ENCODE results near the gene MAP2K5. TPM values are rescaled to one million over a fixed set of nuclear protein-coding genes. Genes with fewer than 3 reads are reported as not detected.

Gene MAP2K5
- total RNA-seq, 1 experiment from 2014 or later: 15.0 TPM

DNA sequence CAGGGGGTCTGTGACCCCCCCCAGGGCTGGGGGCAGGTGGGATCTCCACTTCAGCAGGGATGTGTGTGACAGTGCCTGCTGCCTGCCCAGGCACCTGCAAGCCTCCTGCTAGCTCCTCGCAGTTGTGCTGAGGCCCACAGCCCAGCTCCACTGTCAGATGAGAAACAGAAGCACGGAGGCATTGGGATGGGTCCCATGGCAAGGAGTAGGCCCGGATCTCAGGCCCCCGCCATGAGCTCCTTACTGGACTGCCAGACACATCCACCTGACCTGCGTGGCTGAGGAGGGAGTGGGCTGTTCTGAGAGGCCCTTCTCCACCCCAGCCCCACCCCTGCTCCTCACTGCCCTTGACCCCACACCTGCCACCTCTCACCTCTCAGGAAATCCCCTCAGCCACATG, 264.6 kb downstream of the MAP2K5 start:
- Histone ChIP-seq H3K23ac (ENCODE audit: insufficient read length, low read depth, low read length) (no peak overlapping the region), H3K56ac (ENCODE audit: insufficient read length, low read depth, low read length) (no peak overlapping the region), H3K27me3 (ENCODE audit: insufficient read depth, low read length) (no peaks in the 10 kb centered on the region), H3K79me1 (ENCODE audit: insufficient read depth, low read depth, low read length, poor library complexity, severe bottlenecking) (no peaks in the 10 kb centered on the region), H4K20me1 (ENCODE audit: control insufficient read depth, insufficient read depth, insufficient read length) (no peaks in the 10 kb centered on the region), H3K18ac (ENCODE audit: insufficient read length, low read depth, low read length) (no peak overlapping the region), H3K4me1 (ENCODE audit: insufficient read depth, low read length) (peaks cover 2% of the 10 kb centered on the region; the same call in 1 of the 2 replicates), H2BK120ac (ENCODE audit: low read depth, low read length, poor library complexity, severe bottlenecking) (no peak overlapping the region), H2BK5ac (ENCODE audit: insufficient read length, low read length) (no peak overlapping the region), H3K4ac (ENCODE audit: low read depth, low read length) (no peak overlapping the region), H3K27ac (ENCODE audit: insufficient read length, low read depth, low read length) (no peak overlapping the region), H3T11ph (ENCODE audit: low read length) (no peak overlapping the region), H3K23me2 (ENCODE audit: insufficient read length, low read depth, low read length, poor library complexity, severe bottlenecking) (no peaks in the 10 kb centered on the region), H4K8ac (replicated peaks; ENCODE audit: insufficient read length, low read depth, low read length) (no peak overlapping the region), H3K4me2 (ENCODE audit: insufficient read depth, insufficient read length, low read length) (no peak overlapping the region), H2BK15ac (ENCODE audit: low read depth, low read length) (no peak overlapping the region), H4K5ac (ENCODE audit: insufficient read length, low read depth, low read length) (no peak overlapping the region), H4K91ac (ENCODE audit: insufficient read length, low read depth, low read length) (no peak overlapping the region), H2BK12ac (ENCODE audit: insufficient read length, low read depth, low read length) (no peak overlapping the region), H3K9ac (ENCODE audit: extremely low read depth, insufficient read length, low read length) (no peak overlapping the region), H2AFZ (ENCODE audit: low read length) (no peak overlapping the region), H3K9me3 (ENCODE audit: control insufficient read depth, low read depth, low read length) (no peaks in the 10 kb centered on the region), H3K14ac (ENCODE audit: insufficient read depth, low read length) (no peak overlapping the region), H3K79me2 (ENCODE audit: insufficient read depth, low read length) (no peaks in the 10 kb centered on the region), H2BK20ac (ENCODE audit: low read depth, low read length, poor library complexity, severe bottlenecking) (no peak overlapping the region), H2AK5ac (ENCODE audit: insufficient read length, low read length) (no peak overlapping the region)
- no peak overlapping the region for H3K4me3 Mint-ChIP-seq
- no peaks in the 10 kb centered on the region for H3K36me3 Mint-ChIP-seq (ENCODE audit: insufficient read depth in 1 of 3, low read depth in 3 of 3)
- H3K4me1 Mint-ChIP-seq: peaks cover 17 to 30% of the 10 kb centered on the region in 2 experiments
- TF ChIP-seq, protein P1, sequence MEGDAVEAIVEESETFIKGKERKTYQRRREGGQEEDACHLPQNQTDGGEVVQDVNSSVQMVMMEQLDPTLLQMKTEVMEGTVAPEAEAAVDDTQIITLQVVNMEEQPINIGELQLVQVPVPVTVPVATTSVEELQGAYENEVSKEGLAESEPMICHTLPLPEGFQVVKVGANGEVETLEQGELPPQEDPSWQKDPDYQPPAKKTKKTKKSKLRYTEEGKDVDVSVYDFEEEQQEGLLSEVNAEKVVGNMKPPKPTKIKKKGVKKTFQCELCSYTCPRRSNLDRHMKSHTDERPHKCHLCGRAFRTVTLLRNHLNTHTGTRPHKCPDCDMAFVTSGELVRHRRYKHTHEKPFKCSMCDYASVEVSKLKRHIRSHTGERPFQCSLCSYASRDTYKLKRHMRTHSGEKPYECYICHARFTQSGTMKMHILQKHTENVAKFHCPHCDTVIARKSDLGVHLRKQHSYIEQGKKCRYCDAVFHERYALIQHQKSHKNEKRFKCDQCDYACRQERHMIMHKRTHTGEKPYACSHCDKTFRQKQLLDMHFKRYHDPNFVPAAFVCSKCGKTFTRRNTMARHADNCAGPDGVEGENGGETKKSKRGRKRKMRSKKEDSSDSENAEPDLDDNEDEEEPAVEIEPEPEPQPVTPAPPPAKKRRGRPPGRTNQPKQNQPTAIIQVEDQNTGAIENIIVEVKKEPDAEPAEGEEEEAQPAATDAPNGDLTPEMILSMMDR (conservative IDR thresholded peaks at IDR 0.05): no peak
- no CpG with 5 or more reads among the region's 5 CpGs for WGBS (ENCODE audit: extremely low coverage, insufficient read length, low lambda C conversion rate)
- H3K27ac Mint-ChIP-seq: peak overlapping the region in 1 of 3 experiments; percentile 64; a peak in 1 of 7 replicates
- H3K27me3 Mint-ChIP-seq (ENCODE audit: low read depth): no peaks in the 10 kb centered on the region; the same call in 1 of the 2 replicates
- no peaks in the 10 kb centered on the region for H3K9me3 Mint-ChIP-seq
- peak; percentile 20 for DNase-seq
